GM19438 (cell line): Measurements from ENCODE around the gene CES1.
"Not testable (repeated sequence)": the region's sequence is repeated elsewhere in the genome, so short reads cannot be mapped to it uniquely, and the experiment has no call there.

Experiments
- ATAC-seq: cut with Tn5 transposase; IDR thresholded peaks from one replicate; pipeline ENCODE4 v1.9.1; 2021; ENCODE audit warnings: low read depth; ENCODE audit not compliant: unreplicated experiment

Gene CES1

DNA sequence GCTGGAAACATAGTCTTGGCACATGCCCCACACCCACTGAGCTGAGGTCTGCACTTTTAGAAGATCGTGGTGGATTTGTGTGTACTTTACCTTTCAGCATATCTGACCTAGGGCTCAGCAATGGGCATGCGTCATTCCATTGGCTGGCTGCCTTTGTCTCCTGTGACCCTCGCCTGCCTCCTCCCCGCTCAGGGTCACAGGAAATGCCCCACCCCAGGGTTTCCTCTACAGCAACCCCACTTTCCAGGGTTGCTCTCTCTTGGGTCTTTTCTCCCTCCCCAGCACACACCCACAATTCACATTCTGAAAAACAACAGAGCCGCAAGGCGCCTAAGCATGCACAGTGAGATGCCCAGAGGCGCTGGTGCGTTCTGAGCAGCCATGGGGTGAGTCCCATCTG, 29.2 kb downstream of the CES1 start:
- ATAC-seq = not testable (repeated sequence)

DNA sequence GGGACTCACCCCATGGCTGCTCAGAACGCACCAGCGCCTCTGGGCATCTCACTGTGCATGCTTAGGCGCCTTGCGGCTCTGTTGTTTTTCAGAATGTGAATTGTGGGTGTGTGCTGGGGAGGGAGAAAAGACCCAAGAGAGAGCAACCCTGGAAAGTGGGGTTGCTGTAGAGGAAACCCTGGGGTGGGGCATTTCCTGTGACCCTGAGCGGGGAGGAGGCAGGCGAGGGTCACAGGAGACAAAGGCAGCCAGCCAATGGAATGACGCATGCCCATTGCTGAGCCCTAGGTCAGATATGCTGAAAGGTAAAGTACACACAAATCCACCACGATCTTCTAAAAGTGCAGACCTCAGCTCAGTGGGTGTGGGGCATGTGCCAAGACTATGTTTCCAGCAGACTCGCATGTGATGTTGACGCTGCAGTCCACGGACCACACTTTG, 39.9 kb downstream of the CES1 start:
- not testable (repeated sequence) for ATAC-seq

DNA sequence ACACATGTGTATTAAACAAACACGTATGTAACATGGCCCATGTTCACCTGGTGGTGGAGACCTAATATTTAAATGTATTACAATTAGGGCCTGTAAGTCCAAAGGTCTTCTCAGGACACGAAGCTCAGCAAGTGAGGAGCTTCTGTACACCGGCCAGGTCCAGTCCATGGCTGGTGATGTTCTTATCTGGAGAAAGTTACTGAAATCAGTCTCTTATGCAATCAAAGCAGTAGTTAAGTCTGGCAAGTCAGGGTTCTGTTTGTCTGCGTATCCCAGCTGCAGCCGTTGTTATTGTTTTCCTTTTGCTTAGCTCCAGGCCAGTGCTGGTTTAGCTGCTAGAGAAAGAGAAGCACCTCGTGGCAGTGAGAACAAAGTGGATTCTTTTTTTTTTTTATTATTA, 41.4 kb downstream of the CES1 start:
- ATAC-seq = not testable (repeated sequence)

DNA sequence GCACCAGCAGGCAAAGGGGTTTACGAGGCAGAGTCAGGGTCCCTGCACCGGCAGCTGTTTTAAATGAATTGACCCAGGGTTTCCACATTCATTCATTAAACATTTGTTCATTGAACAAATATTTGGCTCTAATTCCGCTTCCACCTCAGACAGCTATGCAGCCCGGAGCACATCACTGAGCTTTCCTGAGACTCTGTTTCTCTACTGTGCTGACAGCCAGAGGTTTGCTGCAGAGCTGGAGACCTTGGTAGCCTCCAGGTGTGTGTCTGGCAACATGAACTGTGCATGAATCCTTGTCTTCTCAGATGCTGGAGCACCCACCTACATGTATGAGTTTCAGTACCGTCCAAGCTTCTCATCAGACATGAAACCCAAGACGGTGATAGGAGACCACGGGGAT, 42.7 kb downstream of the CES1 start:
- not testable (repeated sequence) for ATAC-seq

DNA sequence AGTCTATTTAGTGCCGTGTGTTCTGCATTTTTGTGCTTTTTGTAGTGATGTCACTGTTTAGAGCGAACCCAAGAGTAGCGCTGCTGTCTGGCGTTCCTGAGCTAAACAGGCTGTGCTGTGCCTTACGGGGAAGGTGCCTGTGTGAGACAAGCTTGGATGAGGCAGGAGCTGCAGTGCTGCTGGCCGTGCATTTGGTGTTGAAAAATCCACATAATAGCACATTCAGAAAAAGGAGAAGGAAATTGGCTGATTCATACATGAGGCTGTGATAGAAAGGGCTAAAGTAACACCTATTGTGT, 50.2 kb downstream of the CES1 start:
- ATAC-seq = not testable (repeated sequence)

DNA sequence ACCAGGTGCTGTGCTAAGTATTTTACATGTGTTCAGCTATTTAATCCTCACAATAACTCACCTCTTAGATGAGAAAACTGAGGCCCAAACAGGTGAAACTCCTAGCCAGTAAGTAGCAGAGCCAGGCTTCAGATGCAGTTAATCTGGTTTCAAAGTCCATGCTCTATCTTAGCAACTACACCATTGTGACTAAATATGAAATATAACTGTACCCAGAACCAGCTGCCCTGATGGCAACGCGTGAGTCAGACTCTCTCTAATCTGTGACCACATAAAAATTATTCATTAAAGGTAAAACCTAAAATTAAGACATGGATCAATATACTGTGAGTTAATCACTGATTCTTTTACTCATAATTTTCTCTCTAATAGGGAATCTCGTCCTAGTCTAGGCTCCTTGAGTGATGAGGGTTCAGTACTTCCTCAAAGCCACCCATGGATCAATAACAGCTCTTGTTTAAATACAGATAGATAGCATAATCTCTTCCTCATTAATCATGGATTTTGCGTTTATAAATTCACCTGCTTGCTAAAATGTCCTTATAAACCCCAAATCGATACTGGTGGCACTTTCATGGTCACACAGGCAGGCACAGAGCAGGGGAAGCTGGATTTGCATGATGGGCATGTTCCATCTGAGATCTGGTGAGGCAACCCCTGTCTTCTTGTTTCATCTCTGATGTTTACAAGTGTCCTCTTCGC, 50.7 kb downstream of the CES1 start:
- ATAC-seq = not testable (repeated sequence)

DNA sequence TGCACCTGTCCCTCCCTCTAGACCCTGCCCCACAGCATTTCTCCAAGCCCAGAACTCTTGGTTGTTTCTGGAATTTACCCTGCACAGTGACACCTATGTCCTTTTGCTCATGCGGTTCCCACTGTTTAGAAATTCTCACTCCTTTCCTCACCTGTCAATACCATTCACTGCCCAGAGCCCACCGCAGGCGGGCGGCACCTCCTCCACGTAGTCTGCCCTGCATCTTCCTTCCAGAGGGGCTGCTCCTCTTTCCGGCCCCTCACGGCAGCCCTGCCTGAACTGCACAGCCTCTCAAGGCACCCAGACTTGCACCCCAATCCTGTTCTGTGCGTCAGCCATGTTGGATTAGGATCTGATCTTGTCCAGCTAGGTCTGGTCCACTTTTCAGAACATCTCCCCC, 51.4 kb downstream of the CES1 start:
- not testable (repeated sequence) for ATAC-seq

DNA sequence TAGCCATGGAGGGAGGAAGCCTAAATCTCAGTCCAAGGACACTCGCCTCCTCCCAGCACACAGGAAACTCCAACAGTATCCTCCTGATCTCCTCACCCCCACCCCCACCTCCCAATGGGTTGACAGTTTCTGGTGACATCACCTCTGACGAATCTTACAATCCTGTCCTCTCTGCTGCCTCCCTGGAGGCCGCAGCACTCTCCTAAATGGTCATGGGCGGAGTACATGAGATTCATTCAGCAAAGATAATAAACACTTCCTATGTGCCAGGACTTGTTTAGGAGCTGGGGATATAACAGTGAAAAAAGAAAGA, 52.8 kb downstream of the CES1 start:
- not testable (repeated sequence) for ATAC-seq

DNA sequence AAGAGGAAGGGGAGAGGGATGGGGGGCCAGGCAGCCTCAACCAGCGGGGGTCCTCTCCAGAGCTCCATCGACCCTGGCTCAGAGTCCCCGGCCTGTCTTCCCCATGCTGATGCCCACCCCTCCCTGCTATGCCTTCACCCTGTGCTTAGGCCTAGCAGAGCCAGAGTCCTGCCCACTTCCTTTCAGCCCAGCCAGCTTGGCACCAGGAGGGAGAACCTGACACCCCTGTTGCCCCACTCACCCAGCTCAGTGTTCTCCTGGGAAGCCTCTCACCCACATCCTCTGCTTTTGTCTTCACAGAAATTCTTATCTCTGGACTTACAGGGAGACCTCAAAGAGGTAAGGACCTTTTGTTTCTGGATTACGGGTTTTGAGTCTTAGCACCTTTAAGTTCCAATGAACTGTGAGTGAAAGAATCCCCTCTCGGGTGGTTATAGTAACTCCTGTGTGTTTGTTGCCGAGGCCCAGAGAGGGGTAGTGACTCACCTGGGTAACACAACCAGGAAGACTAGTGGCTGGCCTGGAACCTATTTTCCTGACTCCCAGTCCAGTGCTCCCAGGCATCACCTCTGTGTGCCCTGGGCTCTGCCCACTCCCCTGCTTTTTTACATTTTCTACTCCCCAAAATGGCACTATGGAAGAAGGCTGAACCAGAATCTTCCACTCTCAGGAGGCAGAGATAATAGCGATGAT, 53.3 kb downstream of the CES1 start:
- no peak for ATAC-seq

DNA sequence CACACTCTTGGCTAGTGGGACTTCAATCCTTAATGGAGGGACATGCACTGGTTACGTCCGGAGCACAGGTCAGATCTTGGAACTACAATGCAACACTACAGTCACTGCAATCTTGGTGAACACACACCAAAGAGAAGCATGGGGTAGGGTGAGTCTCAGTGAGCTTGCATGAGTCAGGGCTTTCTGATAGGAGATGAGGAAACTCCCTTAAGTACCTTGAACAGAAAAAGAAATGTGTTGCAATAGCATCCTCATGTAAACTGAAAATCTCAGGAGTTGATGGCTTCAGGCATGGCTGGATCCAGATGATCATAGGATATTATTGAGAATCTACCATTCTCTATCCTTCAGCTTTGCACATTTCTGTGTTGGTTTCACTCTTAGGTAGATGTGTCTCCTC, 54.1 kb downstream of the CES1 start:
- ATAC-seq = no peak

DNA sequence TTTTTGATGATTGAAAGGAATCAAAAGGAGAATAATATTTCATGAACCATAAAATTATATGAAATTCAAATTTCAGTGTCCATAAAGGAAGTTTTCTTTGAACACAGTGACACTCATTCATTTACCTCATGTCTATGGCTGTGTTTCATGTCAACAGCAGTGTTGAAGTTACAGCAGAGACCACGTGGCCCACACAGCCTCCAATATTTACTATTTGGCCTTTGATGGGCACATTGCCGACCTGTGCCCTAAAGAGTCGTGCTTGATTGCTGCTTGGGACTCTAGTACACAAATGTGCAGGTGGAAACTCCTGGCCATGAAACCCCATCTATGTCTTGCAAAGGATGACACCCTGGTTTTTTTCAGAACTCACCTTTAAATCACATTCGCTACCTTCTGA, 57.0 kb downstream of the CES1 start:
- ATAC-seq = no peak

DNA sequence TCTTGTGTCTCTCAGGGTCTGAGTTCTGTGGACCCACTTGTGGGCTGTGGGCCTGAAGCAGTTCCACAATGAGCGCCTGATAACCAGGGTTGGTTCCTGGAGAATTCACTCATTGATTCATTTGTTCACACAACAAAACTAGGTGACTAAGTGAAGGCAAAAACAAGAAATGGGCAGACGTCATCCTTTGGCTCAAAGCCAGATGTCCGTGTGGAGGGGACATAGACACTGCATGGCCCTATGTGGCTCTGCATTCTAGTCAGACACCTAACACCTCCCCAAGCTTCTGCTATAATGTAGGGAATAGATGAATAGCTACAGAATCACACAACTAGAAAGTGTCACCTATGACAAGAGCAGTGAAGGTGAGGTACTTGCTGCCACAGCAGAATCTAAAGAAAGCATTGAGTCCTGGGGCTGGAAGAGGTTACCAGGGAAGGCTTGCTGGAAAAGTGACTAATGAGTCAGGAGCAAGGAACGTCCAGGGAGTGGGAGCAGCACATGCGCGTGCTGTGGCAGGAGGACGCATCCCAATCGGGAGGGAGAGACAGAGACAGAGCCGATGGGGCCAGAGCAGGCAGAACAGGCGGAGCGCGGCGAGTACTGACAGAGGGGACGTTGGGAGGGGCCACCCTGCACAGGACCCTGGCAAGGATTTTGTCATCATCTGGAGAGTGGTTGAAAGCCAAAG, 58.9 kb downstream of the CES1 start:
- no peak for ATAC-seq

DNA sequence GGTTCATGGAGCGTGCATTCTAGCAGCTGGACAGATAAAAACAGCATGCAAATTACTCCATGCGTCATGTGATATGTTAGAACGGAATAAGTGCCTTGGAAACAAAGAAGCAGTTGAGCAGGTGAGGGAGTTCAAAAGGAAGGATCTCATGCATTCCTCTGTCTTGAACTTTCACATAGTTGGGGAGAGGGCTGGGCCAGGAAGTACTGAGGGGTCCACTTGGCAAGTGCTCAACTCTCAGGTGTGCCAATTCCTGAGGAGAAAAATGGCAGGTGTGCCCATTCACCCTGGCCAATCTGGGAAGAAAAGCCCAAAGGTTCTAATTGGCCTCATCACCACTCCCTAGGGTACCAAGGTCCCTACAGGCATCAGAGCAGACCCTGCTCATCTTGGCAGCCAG, 67.7 kb downstream of the CES1 start:
- ATAC-seq = no peak

DNA sequence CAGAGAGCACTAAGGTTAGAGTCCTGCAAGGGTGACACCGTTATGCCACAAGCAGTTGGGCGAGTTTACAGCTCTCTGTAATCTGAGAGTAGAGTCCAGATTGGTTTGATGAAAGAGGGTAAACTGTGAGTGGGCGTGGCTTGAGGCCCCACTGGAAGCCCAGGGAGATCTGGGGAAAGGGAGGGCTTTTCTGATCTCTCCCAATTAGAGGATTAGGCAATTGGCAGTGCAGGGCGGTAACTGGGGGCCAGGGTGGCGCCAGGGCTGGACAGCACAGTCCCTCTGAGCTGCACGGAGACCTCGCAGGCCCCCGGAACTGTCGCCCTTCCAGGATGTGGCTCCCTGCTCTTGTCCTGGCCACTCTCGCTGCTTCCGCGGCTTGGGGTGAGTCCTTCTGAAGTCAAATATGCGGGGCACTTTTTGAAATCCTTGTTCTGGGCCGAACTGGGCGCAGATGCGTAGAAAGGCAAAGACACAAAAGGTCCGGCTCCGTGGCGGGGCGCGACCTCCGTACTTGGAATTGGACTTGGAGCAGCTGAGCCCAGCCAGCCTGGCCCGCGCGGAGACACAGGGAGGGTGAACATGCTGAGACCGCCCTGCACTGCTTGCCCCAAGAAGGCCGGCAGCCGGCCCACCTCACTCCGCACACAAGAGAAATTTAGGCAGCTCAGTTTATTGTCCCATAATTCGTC, 72.4 kb downstream of the CES1 start:
- no peak for ATAC-seq

DNA sequence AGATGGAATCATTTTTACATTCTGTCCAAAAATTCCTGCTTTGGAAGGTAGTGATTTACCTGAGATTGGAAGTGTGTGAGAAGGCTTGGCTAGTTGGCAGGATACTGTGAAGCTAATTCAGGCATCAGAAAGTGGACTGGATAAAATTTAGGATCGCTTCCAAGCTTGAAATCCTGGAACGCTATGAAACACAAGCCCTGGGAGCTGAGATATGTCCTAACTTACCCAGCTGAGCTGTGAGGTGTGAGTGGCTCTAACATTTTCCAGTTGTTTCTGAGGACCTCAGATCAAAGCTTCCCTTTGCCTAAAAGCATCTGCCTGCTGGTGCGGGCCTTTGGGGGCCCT, 73.0 kb downstream of the CES1 start:
- ATAC-seq = not testable (repeated sequence)

DNA sequence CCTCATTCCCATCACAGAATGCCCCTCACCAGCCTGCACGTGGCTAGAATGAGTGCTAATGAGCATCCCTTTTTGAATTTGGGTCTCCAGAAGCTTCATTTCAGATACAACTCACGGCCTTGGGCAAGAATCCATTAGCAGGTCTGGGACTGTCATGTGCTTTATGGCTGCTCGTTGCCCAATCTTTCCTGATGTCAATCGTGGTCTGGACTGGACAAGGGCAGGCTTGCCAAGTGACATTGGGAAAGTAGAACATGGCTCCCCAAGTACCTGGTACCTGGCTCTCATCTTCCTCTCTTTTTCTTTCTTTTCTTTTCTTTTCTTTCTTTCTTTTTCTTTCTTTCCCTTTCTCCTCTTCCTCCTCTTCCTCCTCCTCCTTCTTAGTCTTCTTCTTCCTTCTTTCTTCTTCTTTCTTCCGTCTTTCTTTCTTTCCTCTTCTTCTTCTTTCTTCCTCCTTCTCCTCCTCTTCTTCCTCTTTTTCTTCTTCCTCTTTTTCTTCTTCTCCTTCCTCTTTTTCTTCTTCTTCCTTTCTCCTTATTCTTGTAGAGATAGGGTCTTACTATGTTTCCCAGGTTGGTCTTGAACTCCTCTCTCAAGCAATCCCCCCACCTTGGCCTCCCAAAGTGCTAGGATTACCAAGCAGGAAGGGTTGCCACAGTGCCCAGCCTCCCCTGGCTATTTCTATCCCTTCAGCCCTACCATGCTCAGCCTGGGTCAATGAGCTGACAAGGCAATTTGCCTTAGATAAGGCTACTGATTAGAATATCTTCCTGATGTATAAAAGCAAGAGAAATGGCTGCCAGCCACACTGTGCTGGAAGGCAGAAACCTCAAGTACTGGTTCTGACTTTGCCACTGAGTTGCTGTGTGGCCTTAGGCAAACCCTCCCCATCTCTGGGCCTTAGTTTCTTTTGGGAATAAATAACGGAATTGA, 75.0 kb downstream of the CES1 start:
- not testable (repeated sequence) for ATAC-seq

DNA sequence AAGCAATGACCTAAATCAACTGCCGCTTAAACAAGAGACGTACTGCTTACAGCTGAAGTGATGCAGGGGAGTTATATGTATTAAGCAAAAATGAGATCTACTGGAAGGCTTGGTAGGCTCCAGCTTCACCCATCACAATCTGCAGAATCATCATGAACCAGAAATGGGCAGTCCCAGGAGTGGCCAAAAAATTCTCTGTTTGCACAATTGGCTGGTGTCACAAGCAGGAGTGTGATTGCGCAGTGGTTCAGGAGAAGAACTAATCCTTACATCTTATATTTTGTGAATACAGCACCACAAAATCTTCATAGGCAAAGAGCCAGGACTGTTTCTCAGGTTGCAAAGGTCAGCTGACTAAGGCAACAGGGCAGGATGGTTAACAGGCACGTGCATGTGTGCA, 75.9 kb downstream of the CES1 start:
- ATAC-seq = no peak

DNA sequence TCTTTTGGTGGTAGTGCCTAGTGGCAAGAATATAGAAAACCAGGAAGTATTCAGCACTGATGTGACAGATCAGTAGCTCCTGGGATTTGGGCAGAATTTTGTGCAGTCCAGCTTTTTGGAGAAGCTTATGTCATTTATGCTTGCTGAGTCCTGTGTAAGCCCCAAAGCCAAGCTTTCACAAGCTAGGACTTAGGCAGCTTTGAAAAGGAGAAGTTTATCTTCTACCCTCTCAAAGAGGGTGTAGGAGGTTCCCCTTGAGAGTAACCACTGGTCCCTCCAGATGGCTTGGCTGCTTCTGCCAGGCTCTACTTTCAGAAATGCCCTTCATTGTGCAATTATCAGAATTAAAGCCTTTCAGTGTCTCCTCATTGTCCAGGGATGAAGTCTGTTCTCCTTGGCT, 78.8 kb downstream of the CES1 start:
- ATAC-seq = no peak

DNA sequence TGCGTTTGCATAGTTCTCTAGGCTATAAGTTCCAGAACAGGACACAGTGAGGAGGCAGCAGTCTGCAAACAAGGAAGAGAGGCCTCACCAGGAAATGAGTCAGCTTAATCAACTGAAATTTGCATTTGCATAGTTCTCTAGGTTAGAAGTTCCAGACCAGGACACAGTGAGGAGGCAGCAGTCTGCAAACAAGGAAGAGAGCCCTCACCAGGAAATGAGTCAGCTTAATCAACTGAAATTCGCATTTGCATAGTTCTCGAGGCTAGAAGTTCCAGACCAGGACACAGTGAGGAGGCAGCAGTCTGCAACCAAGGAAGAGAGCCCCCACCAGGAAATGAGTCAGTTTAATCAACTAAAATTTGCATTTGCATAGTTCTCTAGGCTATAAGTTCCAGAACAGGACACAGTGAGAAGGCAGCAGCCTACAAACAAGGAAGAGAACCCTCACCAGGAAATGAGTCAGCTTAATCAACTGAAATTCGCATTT, 79.7 kb downstream of the CES1 start:
- not testable (repeated sequence) for ATAC-seq
